Nucleus accumbens (tissue), 56 donors: ENCODE results near the gene NDN.

Experiments used
- DNase-seq, 56 donors: peaks; one replicate each; lab custom pipeline; 2025; lab: John Stamatoyannopoulos, UW

NDN gene

DNA sequence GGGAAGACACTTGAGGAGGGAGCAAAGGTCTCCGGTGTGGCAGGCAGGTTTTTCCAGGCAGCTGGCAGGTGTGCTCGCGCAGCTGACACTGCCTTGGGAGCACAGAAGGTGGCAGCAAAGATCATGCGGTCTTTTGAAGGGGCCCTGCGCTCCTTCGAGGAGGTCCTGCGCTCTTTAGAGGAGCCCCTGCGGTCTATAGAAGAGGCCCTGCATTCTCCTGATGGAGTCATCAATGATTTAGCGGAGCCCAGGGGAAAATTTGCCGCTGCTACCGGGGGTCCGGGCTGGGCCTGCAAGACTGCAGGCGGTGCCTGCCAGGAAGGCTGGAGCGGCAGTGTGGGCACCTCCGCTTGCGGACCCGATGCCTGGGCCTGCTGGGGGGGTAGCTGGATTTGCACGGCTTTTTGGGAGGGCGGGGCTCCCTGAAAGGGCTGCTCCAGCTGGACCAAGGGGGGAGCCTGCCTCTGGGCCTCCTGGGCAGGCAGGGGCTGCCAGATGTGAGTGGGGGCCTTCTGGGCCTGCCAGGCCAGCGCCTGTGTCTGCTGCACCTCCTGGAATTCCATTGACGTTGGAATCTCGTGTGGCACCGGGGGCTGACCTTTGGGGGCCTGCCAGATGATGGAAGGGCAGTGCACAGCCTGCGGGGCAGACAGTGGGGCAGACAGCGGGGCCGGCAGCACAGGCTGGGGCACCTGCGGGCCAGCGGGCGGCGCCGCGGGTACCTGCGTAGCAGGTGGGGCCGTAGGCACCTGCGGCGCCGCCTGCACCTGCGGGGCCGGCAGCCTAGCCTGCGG is 41.5 kb downstream of the NDN start:
- peak in 2 of 56 donors; percentile 5 to 31 for DNase-seq

GRCh38 chr15:23644829-23645228 is 42.3 kb downstream of the NDN start:
- DNase-seq, result no peak

GRCh38 chr15:23642413-23643044 is 44.6 kb downstream of the NDN start:
- DNase-seq, result peak in 37 of 56 donors; percentile 11 to 82 (median 46)
